Smooth muscle cell (in vitro differentiated cells): ENCODE data around the gene CREB5. TPM values are rescaled to one million over a fixed set of nuclear protein-coding genes. Genes with fewer than 3 reads are reported as not detected.

Experiments used
- DNase-seq: peaks from one replicate; lab custom pipeline; 2025; ENCODE audit not compliant: unreplicated experiment; lab: John Stamatoyannopoulos, UW
- H2AFZ ChIP-seq: fragments of 200-600 bp; sonication (generic); 2 replicates; pipeline ENCODE4 v1.6.0; 2016; ENCODE audit warnings: antibody characterized with exemption, low read depth, mild to moderate bottlenecking
- H3F3A ChIP-seq: fragments of 200-600 bp; sonication (generic); 2 replicates; pipeline ENCODE4 v1.6.0; 2017; ENCODE audit warnings: antibody characterized with exemption, low read depth
- H3K27ac ChIP-seq: fragments of 200-600 bp; sonication (generic); 2 replicates; pipeline ENCODE4 v1.5.1; 2016; ENCODE audit warnings: low read depth, mild to moderate bottlenecking
- H3K27me3 ChIP-seq: fragments of 200-600 bp; sonication (generic); 2 replicates; pipeline ENCODE4 v1.6.1; 2016; ENCODE audit warnings: low read depth, mild to moderate bottlenecking
- H3K36me3 ChIP-seq: fragments of 200-600 bp; sonication (generic); 2 replicates; pipeline ENCODE4 v1.5.1; 2016; ENCODE audit warnings: low read depth
- H3K4me1 ChIP-seq: fragments of 200-600 bp; sonication (generic); 2 replicates; pipeline ENCODE4 v1.5.1; 2016; ENCODE audit warnings: low read depth
- H3K4me2 ChIP-seq: fragments of 200-600 bp; sonication (generic); 2 replicates; pipeline ENCODE4 v1.6.0; 2016; ENCODE audit warnings: mild to moderate bottlenecking
- H3K4me3 ChIP-seq: fragments of 200-600 bp; sonication (generic); 2 replicates; pipeline ENCODE4 v1.5.1; 2016; ENCODE audit warnings: mild to moderate bottlenecking
- H3K79me2 ChIP-seq: fragments of 200-600 bp; sonication (generic); 2 replicates; pipeline ENCODE4 v1.6.0; 2016; ENCODE audit warnings: low read depth, mild to moderate bottlenecking
- H3K9ac ChIP-seq: fragments of 200-600 bp; sonication (generic); 2 replicates; pipeline ENCODE4 v1.6.0; 2016; ENCODE audit warnings: low read depth
- H3K9me3 ChIP-seq: fragments of 200-600 bp; sonication (generic); replicated peaks from 2 replicates; pipeline ENCODE4 v1.5.1; 2016; ENCODE audit warnings: low read depth
- H4K20me1 ChIP-seq: fragments of 200-600 bp; sonication (generic); 2 replicates; pipeline ENCODE4 v1.6.0; 2016; ENCODE audit warnings: low read depth
- WGBS: methylation state at CpG from one replicate; pipeline ENCODE4 v1.1.7; 2016; ENCODE audit warnings: low lambda C conversion rate; 5-methylcytosine and 5-hydroxymethylcytosine counted together
- polyA plus RNA-seq: library from polyadenylated mRNA; unstranded; fragments of >200 nt; fragmentation: Nextera tagmentation; extraction: Ambion mirVana; gene quantifications from 2 replicates; pipeline ENCODE4 v1.2.1, GENCODE V29; 2016
- total RNA-seq: library from RNA; depleted of rRNA; stranded (reverse); fragments of >200 nt; gene quantifications from 2 replicates; pipeline ENCODE4 v1.2.3, GENCODE V29; 2014
- TF ChIP-seq, protein P1 (sequence below): fragments of 200-600 bp; sonication (generic); IDR thresholded peaks from 2 replicates; pipeline ENCODE4 v1.5.1; 2017; ENCODE audit warnings: borderline replicate concordance, mild to moderate bottlenecking, antibody characterized with exemption; ENCODE audit not compliant: insufficient read depth, poor library complexity, severe bottlenecking

Gene CREB5
- total and polyA plus RNA-seq, 2 experiments from 2014 or later: 6.2 to 18.2 TPM

DNA sequence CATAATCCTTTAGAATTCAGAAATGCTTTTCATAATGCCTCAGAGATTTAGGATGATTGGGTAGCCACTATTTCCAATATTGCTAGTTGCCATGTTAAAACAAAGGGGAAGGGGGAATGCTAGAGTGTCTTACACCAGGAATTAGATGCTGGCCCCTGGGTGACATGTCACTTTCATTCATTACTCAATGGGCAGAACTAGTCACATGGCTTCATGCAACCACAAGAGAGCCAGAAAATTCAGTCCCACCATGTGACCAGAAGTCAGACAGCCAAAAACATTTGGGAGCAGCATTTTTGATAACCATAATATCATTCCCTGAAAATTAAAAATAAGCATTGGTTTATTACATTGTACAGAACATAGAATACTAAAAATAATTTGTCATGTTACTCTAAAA is 81.2 kb downstream of the CREB5 start:
- no peaks in the 10 kb centered on the region for H3K9me3 ChIP-seq

DNA sequence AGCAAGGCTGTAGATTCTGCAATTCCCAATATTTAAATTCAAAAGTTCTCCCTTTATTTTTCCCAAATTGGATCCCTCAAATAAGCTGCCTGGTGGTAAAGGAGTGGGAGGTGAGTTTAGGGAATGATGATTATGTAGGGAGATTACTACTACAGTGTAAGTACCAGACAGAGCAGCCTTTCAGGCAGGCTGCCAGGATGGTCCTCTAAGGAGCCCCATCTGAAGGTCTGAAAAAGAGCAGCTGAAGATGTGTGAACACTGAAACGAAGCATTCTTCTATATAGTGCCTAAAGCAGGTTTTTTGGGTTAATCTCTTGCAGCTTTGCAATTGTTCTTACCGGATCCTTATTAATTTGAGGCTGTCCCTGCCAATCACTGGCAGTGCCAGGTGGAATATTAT is 84.7 kb downstream of the CREB5 start:
- DNase-seq: no peak
- no peaks in the 10 kb centered on the region for H3F3A ChIP-seq
- WGBS: 69% methylated on average over 2 of the region's 2 CpGs
- no peak overlapping the region for H3K4me2 ChIP-seq
- H3K4me1 ChIP-seq: no peaks in the 10 kb centered on the region
- no peaks in the 10 kb centered on the region for H4K20me1 ChIP-seq
- no peaks in the 10 kb centered on the region for H3K27me3 ChIP-seq
- no peak overlapping the region for H3K27ac ChIP-seq
- no peak overlapping the region for H3K4me3 ChIP-seq
- no peaks in the 10 kb centered on the region for H3K9me3 ChIP-seq
- no peaks in the 10 kb centered on the region for H3K36me3 ChIP-seq
- TF ChIP-seq, protein P1, sequence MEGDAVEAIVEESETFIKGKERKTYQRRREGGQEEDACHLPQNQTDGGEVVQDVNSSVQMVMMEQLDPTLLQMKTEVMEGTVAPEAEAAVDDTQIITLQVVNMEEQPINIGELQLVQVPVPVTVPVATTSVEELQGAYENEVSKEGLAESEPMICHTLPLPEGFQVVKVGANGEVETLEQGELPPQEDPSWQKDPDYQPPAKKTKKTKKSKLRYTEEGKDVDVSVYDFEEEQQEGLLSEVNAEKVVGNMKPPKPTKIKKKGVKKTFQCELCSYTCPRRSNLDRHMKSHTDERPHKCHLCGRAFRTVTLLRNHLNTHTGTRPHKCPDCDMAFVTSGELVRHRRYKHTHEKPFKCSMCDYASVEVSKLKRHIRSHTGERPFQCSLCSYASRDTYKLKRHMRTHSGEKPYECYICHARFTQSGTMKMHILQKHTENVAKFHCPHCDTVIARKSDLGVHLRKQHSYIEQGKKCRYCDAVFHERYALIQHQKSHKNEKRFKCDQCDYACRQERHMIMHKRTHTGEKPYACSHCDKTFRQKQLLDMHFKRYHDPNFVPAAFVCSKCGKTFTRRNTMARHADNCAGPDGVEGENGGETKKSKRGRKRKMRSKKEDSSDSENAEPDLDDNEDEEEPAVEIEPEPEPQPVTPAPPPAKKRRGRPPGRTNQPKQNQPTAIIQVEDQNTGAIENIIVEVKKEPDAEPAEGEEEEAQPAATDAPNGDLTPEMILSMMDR: no peak
- no peaks in the 10 kb centered on the region for H3K79me2 ChIP-seq
- H3K9ac ChIP-seq: no peak overlapping the region
- no peak overlapping the region for H2AFZ ChIP-seq

More for the DNA sequence above, 81.2 kb downstream of the CREB5 start:
- Histone ChIP-seq H3K4me3 (no peak overlapping the region), H3K27me3 (no peaks in the 10 kb centered on the region), H3K4me1 (no peaks in the 10 kb centered on the region), H3K27ac (no peak overlapping the region), H3K4me2 (no peak overlapping the region), H3K79me2 (no peaks in the 10 kb centered on the region), H3K36me3 (no peaks in the 10 kb centered on the region), H2AFZ (no peak overlapping the region), H4K20me1 (no peaks in the 10 kb centered on the region), H3F3A (no peaks in the 10 kb centered on the region), H3K9ac (no peak overlapping the region)
- TF ChIP-seq, protein P1: no peak
- DNase-seq: no peak

DNA sequence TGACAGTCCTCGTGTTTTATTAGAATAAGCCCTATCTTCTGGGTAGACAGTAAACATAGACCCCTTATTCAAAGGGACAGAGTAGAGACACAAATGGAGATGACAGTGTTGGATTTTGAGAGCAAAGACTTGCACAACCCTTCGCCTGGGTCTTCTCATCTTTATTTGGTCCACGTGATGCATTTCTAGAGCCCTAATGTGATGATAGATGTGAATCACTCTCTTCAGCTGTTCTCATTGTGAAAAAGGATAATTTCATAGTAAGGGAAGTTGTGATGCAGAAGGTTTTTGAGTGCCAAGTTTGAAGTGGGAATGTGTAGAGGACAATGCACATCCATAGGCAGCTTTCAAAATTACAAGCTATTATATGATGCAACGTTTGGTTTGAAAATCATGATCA is 86.3 kb downstream of the CREB5 start:
- no peaks in the 10 kb centered on the region for H4K20me1 ChIP-seq
- 91% methylated on average over 4 of the region's 4 CpGs for WGBS
- no peak overlapping the region for H3K4me2 ChIP-seq
- H3K4me1 ChIP-seq: no peaks in the 10 kb centered on the region
- H3K4me3 ChIP-seq: no peak overlapping the region
- no peaks in the 10 kb centered on the region for H3F3A ChIP-seq
- no peaks in the 10 kb centered on the region for H3K27me3 ChIP-seq
- no peak for DNase-seq
- no peaks in the 10 kb centered on the region for H3K36me3 ChIP-seq
- no peaks in the 10 kb centered on the region for H3K9me3 ChIP-seq
- H3K27ac ChIP-seq: no peak overlapping the region
- H3K79me2 ChIP-seq: no peaks in the 10 kb centered on the region
- H3K9ac ChIP-seq: no peak overlapping the region
- TF ChIP-seq, protein P1: no peak
- H2AFZ ChIP-seq: no peak overlapping the region

DNA sequence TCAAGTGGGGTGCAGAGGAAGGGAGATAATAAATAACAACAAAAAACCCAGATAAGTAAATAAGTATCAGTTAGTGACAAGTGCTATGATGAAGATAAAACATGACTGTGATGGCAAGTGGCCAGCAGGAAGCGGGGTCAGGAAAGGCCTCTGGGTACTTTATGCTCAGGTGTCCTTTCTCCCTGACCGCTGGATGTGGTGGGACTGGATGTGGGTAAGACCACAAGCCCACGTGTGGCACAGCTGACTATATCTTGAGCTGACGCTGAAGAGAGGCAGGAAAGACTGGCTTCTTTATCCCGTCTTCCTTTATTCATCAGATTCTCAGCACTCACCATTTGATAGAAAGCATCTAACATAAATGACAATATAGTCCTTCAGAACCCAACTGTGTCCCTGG is 87.8 kb downstream of the CREB5 start:
- Histone ChIP-seq H3F3A (no peaks in the 10 kb centered on the region), H3K4me3 (no peak overlapping the region), H3K4me1 (no peaks in the 10 kb centered on the region), H3K9ac (no peak overlapping the region), H3K79me2 (no peaks in the 10 kb centered on the region), H4K20me1 (no peaks in the 10 kb centered on the region), H3K27me3 (no peaks in the 10 kb centered on the region), H3K4me2 (no peak overlapping the region), H3K9me3 (no peaks in the 10 kb centered on the region), H3K27ac (no peak overlapping the region), H2AFZ (no peak overlapping the region), H3K36me3 (no peaks in the 10 kb centered on the region)
- 74% methylated on average over 5 of the region's 5 CpGs for WGBS
- no peak for DNase-seq
- TF ChIP-seq, protein P1: no peak
